ENCODE data around the gene SEL1L3.

SEL1L3 gene

DNA sequence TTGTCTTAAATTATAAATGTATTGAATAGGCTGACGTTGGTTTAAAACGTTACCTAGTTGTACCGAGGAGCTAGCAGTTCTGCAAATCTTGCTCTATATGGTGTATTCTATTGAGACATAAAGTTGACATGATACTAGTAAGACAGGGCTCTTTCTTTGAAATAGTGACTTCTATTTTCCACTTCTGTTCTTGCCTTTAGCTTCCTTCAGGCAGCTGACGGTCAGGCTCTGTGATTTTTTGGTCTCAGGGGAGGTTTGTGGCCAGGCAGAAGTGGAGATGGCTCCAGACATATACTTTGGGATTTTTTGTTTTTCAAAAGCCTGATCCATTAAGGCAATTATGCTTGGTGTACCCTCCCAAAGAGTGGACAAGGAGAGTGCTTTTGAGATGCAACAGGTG lies 111.9 kb downstream of the SEL1L3 start:
- no peak for DNase-seq (ENCODE audit: low read depth in 2 of 2)

DNA sequence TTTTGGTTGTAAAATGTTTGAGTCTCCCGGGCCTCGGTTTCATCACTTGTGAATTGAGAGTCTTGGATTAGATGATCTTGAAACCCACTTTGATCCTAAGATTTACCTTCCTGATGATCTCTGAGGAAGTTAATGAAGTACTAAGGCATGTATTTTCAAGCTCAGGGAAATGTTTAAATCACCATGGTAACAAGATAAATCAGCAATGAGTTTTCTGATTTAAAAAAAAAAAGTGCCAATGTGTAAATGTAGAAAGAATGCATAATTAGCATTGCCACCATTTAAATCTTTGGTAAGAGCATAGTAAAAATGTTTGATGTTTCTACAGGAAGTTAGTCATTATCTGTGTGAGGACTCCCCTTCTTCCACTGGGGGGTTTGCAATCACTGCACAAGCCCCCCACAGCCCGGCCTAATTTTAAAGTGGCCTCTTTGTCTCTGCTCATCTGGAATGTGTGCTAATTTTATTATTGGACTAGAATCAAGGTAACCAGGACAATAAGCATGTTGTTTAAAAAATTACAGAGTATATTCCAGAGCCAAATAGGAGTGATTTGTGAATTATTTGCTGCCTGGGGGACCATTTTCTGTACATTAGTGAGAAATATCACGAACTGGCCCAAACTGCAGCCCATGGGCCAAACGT lies 113.5 kb downstream of the SEL1L3 start:
- no peak for DNase-seq (ENCODE audit: low read depth in 2 of 2)

DNA sequence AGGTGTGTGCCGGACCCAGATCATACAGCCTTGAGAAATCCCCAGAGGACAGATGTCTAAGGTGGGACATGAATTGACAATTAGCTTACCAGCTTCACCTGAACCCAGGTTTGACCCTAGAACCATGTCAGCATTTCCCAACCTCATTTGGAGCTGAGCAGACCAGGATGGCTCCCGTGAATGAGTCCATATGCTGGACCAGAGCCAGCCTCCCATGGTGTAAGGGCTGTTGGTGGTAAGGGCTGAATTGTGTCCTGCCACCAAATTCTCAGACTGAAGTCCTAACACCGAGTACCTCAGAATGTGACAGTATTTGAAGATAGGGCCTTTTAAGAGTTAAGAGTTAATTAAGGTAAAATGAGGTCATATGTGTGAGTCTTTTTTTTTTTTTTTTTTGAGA lies 118.8 kb downstream of the SEL1L3 start:
- DNase-seq (ENCODE audit: low read depth in 2 of 2), result no peak

DNA sequence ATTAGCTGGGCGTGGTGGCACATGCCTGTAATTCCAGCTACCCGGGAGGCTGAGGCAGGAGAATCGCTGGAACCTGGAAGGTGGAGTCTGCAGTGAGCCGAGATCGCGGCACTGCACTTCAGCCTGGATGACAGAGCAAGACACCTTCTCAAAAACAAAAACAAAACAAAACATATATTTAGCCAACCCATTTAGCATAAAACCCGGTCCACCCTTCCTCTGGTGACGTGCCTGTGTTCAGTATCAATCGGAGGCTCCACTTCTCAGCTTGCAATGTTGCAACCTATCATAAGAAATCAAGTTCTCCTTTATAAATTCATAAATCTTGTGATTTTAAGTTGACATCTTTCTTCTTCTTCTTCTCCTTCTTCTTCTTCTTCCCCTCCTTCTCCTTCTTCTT lies 133.2 kb downstream of the SEL1L3 start:
- DNase-seq (ENCODE audit: low read depth in 2 of 2), result no peak

DNA sequence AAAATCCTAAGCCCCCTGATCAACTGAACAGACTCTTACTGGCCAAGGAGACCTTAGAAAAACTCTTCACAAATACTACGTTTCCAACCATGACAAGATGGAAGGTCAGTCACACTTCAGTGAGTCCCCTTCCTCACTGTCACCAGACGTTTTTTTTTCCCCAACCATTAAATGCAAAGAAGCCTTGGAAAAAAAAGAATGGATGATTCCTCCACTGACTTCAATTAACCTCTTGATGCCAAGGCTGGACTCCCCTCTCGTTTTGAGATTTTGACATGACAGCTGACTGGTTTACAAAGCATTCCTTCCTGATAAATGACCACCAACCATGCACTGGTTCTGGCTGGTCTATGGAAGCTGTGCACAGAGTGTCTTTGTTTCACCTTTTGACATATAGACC lies 133.9 kb downstream of the SEL1L3 start:
- DNase-seq (ENCODE audit: low read depth in 2 of 2), result no peak

- DNase-seq (ENCODE audit: low read depth in 2 of 2), result no peak
Observed at GRCh38 chr4:25727711-25728493, 134.9 kb downstream of the SEL1L3 start.

- no peak for DNase-seq (ENCODE audit: low read depth in 2 of 2)
Observed at GRCh38 chr4:25725870-25726269, 136.9 kb downstream of the SEL1L3 start.

GRCh38 chr4:25723409-25723808 lies 139.4 kb downstream of the SEL1L3 start:
- DNase-seq (ENCODE audit: low read depth in 2 of 2), result no peak

DNA sequence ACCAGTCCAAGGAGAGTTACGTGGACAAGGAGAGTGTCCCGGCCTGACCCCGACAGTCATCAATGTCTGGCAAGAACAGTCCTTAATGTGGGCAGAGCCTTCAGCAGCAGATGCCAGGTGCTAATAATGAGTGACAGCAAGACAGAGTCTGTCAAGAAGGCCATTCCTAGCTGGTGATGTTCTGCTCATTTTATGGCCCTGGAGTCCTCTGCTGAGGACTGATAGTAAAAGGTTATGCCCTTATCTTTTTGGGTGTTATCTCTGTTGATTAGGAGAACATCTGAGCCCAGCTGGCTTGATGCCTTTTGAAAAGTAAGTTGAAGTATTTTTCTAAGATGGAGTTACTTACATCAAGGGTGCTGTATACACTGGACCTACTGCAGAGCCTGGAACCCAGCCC lies 139.8 kb downstream of the SEL1L3 start:
- DNase-seq (ENCODE audit: low read depth in 2 of 2), result no peak

DNA sequence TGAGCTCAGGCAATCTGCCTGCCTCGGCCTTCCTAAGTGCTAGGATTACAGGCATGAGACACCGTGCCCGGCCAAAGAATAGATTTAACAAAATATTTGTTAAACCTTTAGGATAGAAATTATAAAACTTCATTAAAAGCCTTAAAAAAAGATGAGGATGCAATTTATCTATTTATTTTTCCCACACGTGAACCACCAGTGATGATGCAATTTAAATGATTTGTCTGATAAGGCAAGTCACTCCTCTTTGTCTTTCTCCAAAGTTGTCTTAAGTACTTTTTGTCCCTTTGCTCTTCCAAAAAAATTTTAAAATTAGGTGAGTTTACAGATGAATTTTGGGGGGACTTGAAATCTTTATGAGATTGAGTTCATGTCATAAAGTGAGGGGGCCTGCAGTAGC lies 149.0 kb downstream of the SEL1L3 start:
- no peak for DNase-seq (ENCODE audit: low read depth in 2 of 2)

DNA sequence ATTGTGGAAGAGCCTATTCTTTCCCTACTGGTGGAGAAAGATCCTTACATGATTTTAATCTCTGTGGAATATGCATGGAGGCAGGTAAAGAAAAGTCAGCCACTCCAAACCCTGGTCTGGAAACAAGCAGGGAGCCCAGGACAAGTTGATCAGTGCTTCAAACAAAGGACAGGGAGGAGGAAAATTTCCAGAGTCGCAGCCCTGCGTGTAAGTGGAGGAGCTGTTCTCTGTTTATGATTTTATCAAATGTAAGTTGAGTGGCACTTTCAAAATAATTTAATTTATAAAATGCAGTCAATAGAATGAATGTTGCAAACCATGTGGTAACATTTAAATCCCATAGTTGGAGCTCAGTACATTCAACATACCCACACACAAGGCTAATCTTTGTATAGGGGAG lies 150.2 kb downstream of the SEL1L3 start:
- DNase-seq (ENCODE audit: low read depth in 2 of 2), result no peak

GRCh38 chr4:25710637-25711036 lies 152.2 kb downstream of the SEL1L3 start:
- no peak for DNase-seq (ENCODE audit: low read depth in 2 of 2)

GRCh38 chr4:25704516-25704915 lies 158.3 kb downstream of the SEL1L3 start:
- DNase-seq (ENCODE audit: low read depth in 2 of 2), result no peak

DNA sequence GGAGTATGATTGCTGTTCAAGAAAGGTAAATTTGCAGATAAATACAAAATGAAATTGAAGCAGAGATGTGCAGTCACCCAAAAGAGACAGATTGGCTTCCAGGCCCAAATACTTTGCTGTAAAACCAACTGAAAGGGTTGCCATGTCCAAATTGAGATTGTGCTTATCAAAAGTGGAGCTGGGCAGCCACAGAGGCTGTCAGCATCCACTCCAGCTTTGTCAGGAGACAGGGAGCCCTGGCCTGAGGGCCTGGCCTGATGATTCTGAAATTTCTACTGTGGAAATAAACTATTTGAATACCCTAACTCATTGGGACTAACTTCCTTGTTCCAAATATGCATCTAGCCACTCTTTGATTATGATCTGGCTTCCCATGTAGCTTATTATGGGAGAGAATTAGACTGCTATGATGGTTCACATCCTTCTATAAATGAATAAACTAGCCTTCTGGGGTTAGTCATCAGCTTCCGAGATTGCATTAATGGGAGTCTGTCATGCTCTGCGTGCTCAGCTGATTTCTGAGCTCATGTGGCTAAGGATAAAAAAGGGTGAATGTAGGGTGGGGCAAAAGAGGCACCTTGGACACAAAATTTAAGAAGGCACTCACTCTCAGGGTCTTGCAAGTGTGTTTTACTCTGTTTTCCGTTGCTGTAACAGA lies 158.9 kb downstream of the SEL1L3 start:
- DNase-seq (ENCODE audit: low read depth in 2 of 2), result no peak

DNA sequence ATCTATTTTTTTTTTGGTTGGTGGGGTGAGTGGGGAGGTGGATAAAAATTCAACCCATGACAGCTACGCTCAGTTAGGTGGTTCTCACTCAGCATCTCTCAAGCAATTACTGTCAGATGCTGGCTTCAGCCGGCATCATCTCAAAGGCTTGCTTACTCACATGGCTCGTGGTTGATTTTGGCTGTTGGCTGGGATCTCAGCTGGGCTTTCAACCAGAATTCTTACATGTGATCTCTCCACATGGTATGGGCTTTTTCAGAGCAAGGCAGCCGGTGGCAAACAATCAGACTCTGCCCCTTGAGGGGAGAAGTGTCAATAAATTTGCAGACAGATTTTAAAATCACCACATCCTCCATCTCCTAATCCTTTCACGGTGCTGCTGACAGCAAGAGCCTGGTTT lies 159.9 kb downstream of the SEL1L3 start:
- DNase-seq (ENCODE audit: low read depth in 2 of 2), result no peak

DNA sequence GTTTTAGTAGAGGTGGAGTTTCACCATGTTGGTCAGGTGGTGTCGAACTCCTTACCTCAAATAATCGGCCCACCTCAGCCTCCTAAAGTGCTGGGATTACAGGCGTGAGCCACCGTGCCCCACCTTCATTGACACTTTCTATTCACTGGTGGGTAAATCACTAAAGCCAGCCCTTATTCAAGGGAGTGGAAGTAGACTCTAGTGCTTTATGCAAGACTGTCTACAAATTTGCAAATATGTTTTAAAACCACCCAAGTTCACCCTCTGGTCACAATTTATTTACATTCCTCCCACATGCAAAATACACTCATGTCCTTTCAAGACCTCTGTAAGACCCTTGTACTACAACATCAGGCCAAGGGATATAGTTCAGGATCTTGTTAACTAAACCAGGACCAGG lies 162.1 kb downstream of the SEL1L3 start:
- DNase-seq (ENCODE audit: low read depth in 2 of 2), result no peak

GRCh38 chr4:25697516-25697915 lies 165.3 kb downstream of the SEL1L3 start:
- DNase-seq (ENCODE audit: low read depth in 2 of 2), result no peak
